Globus pallidus (tissue), 1 donor: ENCODE measurements around the gene GALNT9.

Experiments used
- DNase-seq: peaks from one replicate; pipeline ENCODE4 v3.0.0-alpha.2; 2015; ENCODE audit warnings: low spot score

GALNT9 gene

GRCh38 chr12:132168311-132169031 is 160.9 kb downstream of the GALNT9 start:
- no peak for DNase-seq

- no peak for DNase-seq
These were observed 161.6 kb downstream of the GALNT9 start for GRCh38 chr12:132167611-132168310.

- DNase-seq: no peak
These were observed 162.4 kb downstream of the GALNT9 start for GRCh38 chr12:132166801-132167591.

GRCh38 chr12:132166093-132166492 is 163.3 kb downstream of the GALNT9 start:
- no peak for DNase-seq

GRCh38 chr12:132165584-132165983 is 163.8 kb downstream of the GALNT9 start:
- no peak for DNase-seq

GRCh38 chr12:132164426-132164825 is 165.0 kb downstream of the GALNT9 start:
- no peak for DNase-seq

- DNase-seq: no peak
These were observed 165.5 kb downstream of the GALNT9 start for GRCh38 chr12:132163911-132164288.

- DNase-seq: no peak
These were observed 166.1 kb downstream of the GALNT9 start for GRCh38 chr12:132163041-132163910.

- DNase-seq: no peak
These were observed 166.8 kb downstream of the GALNT9 start for GRCh38 chr12:132162508-132163031.

- no peak for DNase-seq
These were observed 167.4 kb downstream of the GALNT9 start for GRCh38 chr12:132161796-132162507.

GRCh38 chr12:132161036-132161781 is 168.2 kb downstream of the GALNT9 start:
- no peak for DNase-seq

GRCh38 chr12:132160601-132161035 is 168.8 kb downstream of the GALNT9 start:
- DNase-seq: no peak

- no peak for DNase-seq
These were observed 169.4 kb downstream of the GALNT9 start for GRCh38 chr12:132160016-132160415.

GRCh38 chr12:132159555-132160003 is 169.8 kb downstream of the GALNT9 start:
- no peak for DNase-seq

- DNase-seq: no peak
These were observed 170.5 kb downstream of the GALNT9 start for GRCh38 chr12:132158677-132159554.

- DNase-seq: no peak
These were observed 171.5 kb downstream of the GALNT9 start for GRCh38 chr12:132157733-132158409.

- no peak for DNase-seq
These were observed 172.6 kb downstream of the GALNT9 start for GRCh38 chr12:132156573-132157325.
